OCI-LY1 (cell line): Measurements from ENCODE around the gene PDE3A.

Experiments
- H2AFZ ChIP-seq: fragments of 200-600 bp; sonication (generic), shearing (Covaris generic); 2 replicates; pipeline ENCODE4 v1.6.0; 2014; ENCODE audit warnings: antibody characterized with exemption, mild to moderate bottlenecking, low read length
- H3F3A ChIP-seq: fragments of 200-600 bp; sonication (generic), shearing (Covaris generic); 2 replicates; pipeline ENCODE4 v1.6.0; 2014; ENCODE audit warnings: mild to moderate bottlenecking, antibody characterized with exemption, low read length, moderate library complexity; ENCODE audit not compliant: insufficient read depth
- H3K27ac ChIP-seq: fragments of 200-600 bp; sonication (generic); 2 replicates; pipeline ENCODE4 v1.5.1; 2014; ENCODE audit warnings: low read length, mixed run types, mild to moderate bottlenecking, low read depth; ENCODE audit not compliant: poor library complexity, severe bottlenecking
- H3K27me3 ChIP-seq: fragments of 200-600 bp; sonication (generic); 2 replicates; pipeline ENCODE4 v1.6.0; 2014; ENCODE audit warnings: antibody characterized with exemption, mild to moderate bottlenecking, low read length, moderate library complexity; ENCODE audit not compliant: insufficient read depth
- H3K36me3 ChIP-seq: fragments of 200-600 bp; sonication (generic); 2 replicates; pipeline ENCODE4 v1.6.1; 2014; ENCODE audit warnings: mild to moderate bottlenecking, antibody characterized with exemption, low read length, moderate library complexity, mixed read lengths; ENCODE audit not compliant: insufficient read depth
- H3K4me1 ChIP-seq: fragments of 200-600 bp; sonication (generic); 2 replicates; pipeline ENCODE4 v1.5.1; 2014; ENCODE audit warnings: mild to moderate bottlenecking, low read length, moderate library complexity; ENCODE audit not compliant: insufficient read depth, severe bottlenecking
- H3K4me2 ChIP-seq: fragments of 200-600 bp; sonication (generic), shearing (Covaris generic); 2 replicates; pipeline ENCODE4 v1.6.1; 2014; ENCODE audit warnings: low read length
- H3K4me3 ChIP-seq: fragments of 200-600 bp; sonication (generic); 2 replicates; pipeline ENCODE4 v1.5.1; 2014; ENCODE audit warnings: low read length, low read depth, mild to moderate bottlenecking, mixed read lengths; ENCODE audit not compliant: poor library complexity, severe bottlenecking
- H3K79me2 ChIP-seq: fragments of 200-600 bp; shearing (Covaris generic); 2 replicates; pipeline ENCODE4 v1.6.1; 2016; ENCODE audit warnings: mixed run types, low read length, mixed read lengths; ENCODE audit not compliant: insufficient read depth
- H3K9ac ChIP-seq: fragments of 200-600 bp; sonication (generic), shearing (Covaris generic); 2 replicates; pipeline ENCODE4 v1.6.1; 2014; ENCODE audit warnings: mild to moderate bottlenecking, low read length, mixed read lengths
- H3K9me2 ChIP-seq: fragments of 200-600 bp; sonication (generic), shearing (Covaris generic); 2 replicates; pipeline ENCODE4 v1.6.1; 2014; ENCODE audit warnings: low read depth, mild to moderate bottlenecking, low read length, mixed read lengths
- H3K9me3 ChIP-seq: fragments of 200-600 bp; shearing (Covaris generic); 2 replicates; pipeline ENCODE4 v1.6.1; 2014; ENCODE audit warnings: low read length, mixed read lengths
- H4K20me1 ChIP-seq: fragments of 200-600 bp; sonication (generic), shearing (Covaris generic); 2 replicates; pipeline ENCODE4 v1.6.0; 2016; ENCODE audit warnings: mild to moderate bottlenecking, low read length; ENCODE audit not compliant: insufficient read depth
- EZH2 ChIP-seq: fragments of 200-600 bp; sonication (generic), shearing (Covaris generic); IDR thresholded peaks from 2 replicates; pipeline ENCODE4 v1.8.0; 2017; ENCODE audit warnings: borderline replicate concordance, mixed run types, mild to moderate bottlenecking, antibody characterized with exemption, low read length, moderate library complexity, mixed read lengths
- TF ChIP-seq, protein P1 (sequence below): fragments of 200-600 bp; sonication (generic), shearing (Covaris generic); IDR thresholded peaks from 2 replicates; pipeline ENCODE4 v1.5.1; 2017; ENCODE audit warnings: mild to moderate bottlenecking, antibody characterized with exemption, low read length, moderate library complexity, mixed read lengths

Gene PDE3A

DNA sequence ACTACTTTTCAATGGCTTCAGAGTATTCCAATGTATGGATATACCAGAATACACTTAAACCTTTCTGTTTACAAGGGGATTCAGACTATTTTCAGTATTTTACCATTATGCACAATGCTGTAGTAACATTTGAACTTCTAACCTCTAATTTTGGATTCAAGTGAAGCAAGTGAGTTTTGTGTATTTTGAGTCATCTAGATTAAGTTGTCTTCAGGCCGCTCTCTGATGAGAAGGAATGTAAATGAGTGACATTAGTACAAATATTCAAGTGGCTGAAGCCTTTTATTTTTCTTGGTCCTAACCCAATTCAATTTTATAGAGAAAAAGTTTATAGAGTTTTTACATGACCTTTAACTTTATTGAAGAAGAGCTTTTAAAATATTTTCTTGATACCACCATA is 125.6 kb downstream of the PDE3A start:
- no peak overlapping the region for H2AFZ ChIP-seq
- H3F3A ChIP-seq, result no peaks in the 10 kb centered on the region
- no peak overlapping the region for H3K4me3 ChIP-seq
- no peak overlapping the region for H3K4me2 ChIP-seq
- H3K36me3 ChIP-seq, result no peaks in the 10 kb centered on the region
- no peaks in the 10 kb centered on the region for H3K4me1 ChIP-seq
- no peaks in the 10 kb centered on the region for H4K20me1 ChIP-seq
- H3K9ac ChIP-seq, result no peak overlapping the region
- no peaks in the 10 kb centered on the region for H3K27me3 ChIP-seq
- no peaks in the 10 kb centered on the region for H3K9me2 ChIP-seq
- H3K9me3 ChIP-seq, result no peaks in the 10 kb centered on the region
- H3K79me2 ChIP-seq, result no peaks in the 10 kb centered on the region
- TF ChIP-seq, protein P1, sequence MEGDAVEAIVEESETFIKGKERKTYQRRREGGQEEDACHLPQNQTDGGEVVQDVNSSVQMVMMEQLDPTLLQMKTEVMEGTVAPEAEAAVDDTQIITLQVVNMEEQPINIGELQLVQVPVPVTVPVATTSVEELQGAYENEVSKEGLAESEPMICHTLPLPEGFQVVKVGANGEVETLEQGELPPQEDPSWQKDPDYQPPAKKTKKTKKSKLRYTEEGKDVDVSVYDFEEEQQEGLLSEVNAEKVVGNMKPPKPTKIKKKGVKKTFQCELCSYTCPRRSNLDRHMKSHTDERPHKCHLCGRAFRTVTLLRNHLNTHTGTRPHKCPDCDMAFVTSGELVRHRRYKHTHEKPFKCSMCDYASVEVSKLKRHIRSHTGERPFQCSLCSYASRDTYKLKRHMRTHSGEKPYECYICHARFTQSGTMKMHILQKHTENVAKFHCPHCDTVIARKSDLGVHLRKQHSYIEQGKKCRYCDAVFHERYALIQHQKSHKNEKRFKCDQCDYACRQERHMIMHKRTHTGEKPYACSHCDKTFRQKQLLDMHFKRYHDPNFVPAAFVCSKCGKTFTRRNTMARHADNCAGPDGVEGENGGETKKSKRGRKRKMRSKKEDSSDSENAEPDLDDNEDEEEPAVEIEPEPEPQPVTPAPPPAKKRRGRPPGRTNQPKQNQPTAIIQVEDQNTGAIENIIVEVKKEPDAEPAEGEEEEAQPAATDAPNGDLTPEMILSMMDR, result no peak
- TF ChIP-seq EZH2, result no peak
- H3K27ac ChIP-seq, result no peak overlapping the region

GRCh38 chr12:20494851-20495250 is 126.5 kb downstream of the PDE3A start:
- Histone ChIP-seq H3K36me3 (no peaks in the 10 kb centered on the region), H3K9ac (no peak overlapping the region), H3K79me2 (no peaks in the 10 kb centered on the region), H3K9me2 (no peaks in the 10 kb centered on the region), H3K27me3 (no peaks in the 10 kb centered on the region), H3K4me3 (no peak overlapping the region), H3K4me1 (no peaks in the 10 kb centered on the region), H4K20me1 (no peaks in the 10 kb centered on the region), H2AFZ (no peak overlapping the region), H3K9me3 (no peaks in the 10 kb centered on the region), H3K4me2 (no peak overlapping the region), H3F3A (no peaks in the 10 kb centered on the region), H3K27ac (no peak overlapping the region)
- TF ChIP-seq, protein P1, result no peak
- no peak for TF ChIP-seq EZH2

- no peaks in the 10 kb centered on the region for H3K36me3 ChIP-seq
- no peaks in the 10 kb centered on the region for H3K27me3 ChIP-seq
- no peak overlapping the region for H2AFZ ChIP-seq
- H3K27ac ChIP-seq, result no peak overlapping the region
- H3K9ac ChIP-seq, result no peak overlapping the region
- H4K20me1 ChIP-seq, result no peaks in the 10 kb centered on the region
- no peaks in the 10 kb centered on the region for H3K79me2 ChIP-seq
- TF ChIP-seq, protein P1, result no peak
- no peak for TF ChIP-seq EZH2
- H3F3A ChIP-seq, result no peaks in the 10 kb centered on the region
- H3K9me2 ChIP-seq, result no peaks in the 10 kb centered on the region
- no peaks in the 10 kb centered on the region for H3K9me3 ChIP-seq
- no peak overlapping the region for H3K4me2 ChIP-seq
- no peak overlapping the region for H3K4me3 ChIP-seq
- no peaks in the 10 kb centered on the region for H3K4me1 ChIP-seq
Measured at GRCh38 chr12:20495997-20496396, 127.7 kb downstream of the PDE3A start.
